ENCODE measurements around the gene PWWP2B.
"Not testable (repeated sequence)": the region's sequence is repeated elsewhere in the genome, so short reads cannot be mapped to it uniquely, and the experiment has no call there.

Gene PWWP2B

GRCh38 chr10:132428486-132428995, 31.5 kb downstream of the PWWP2B start:
- Histone ChIP-seq H3K27me3 (ENCODE audit: control insufficient read depth, insufficient read depth, low read length) (no peaks in the 10 kb centered on the region), H3K9me3 (ENCODE audit: control insufficient read depth, insufficient read depth, low read length) (no peaks in the 10 kb centered on the region), H3K4me1 (ENCODE audit: control insufficient read depth, insufficient read depth, low read length) (no peaks in the 10 kb centered on the region; the same call in 1 of the 2 replicates), H3K27ac (ENCODE audit: low read length) (no peak overlapping the region), H3K36me3 (ENCODE audit: control insufficient read depth, insufficient read depth, low read length) (no peaks in the 10 kb centered on the region; the same call in 1 of the 2 replicates), H3K4me3 (ENCODE audit: low read length) (no peak overlapping the region)
- WGBS (ENCODE audit: insufficient coverage, insufficient read length) = no CpG with 5 or more reads among the region's 11 CpGs
- DNase-seq (ENCODE audit: low read depth, low spot score) = no peak

GRCh38 chr10:132429281-132430230, 32.6 kb downstream of the PWWP2B start:
- no peak for DNase-seq (ENCODE audit: low read depth, low spot score)
- Histone ChIP-seq H3K27me3 (ENCODE audit: control insufficient read depth, insufficient read depth, low read length) (no peaks in the 10 kb centered on the region), H3K36me3 (ENCODE audit: control insufficient read depth, insufficient read depth, low read length) (no peaks in the 10 kb centered on the region; the same call in 1 of the 2 replicates), H3K9me3 (ENCODE audit: control insufficient read depth, insufficient read depth, low read length) (no peaks in the 10 kb centered on the region), H3K4me3 (ENCODE audit: low read length) (no peak overlapping the region), H3K4me1 (ENCODE audit: control insufficient read depth, insufficient read depth, low read length) (no peaks in the 10 kb centered on the region; the same call in 1 of the 2 replicates), H3K27ac (ENCODE audit: low read length) (no peak overlapping the region)
- no CpG with 5 or more reads among the region's 18 CpGs for WGBS (ENCODE audit: insufficient coverage, insufficient read length)

GRCh38 chr10:132430231-132430743, 33.3 kb downstream of the PWWP2B start:
- H3K9me3 ChIP-seq (ENCODE audit: control insufficient read depth, insufficient read depth, low read length) = no peaks in the 10 kb centered on the region
- H3K27ac ChIP-seq (ENCODE audit: low read length) = no peak overlapping the region
- no peak for DNase-seq (ENCODE audit: low read depth, low spot score)
- H3K4me1 ChIP-seq (ENCODE audit: control insufficient read depth, insufficient read depth, low read length) = no peaks in the 10 kb centered on the region; the same call in 1 of the 2 replicates
- WGBS (ENCODE audit: insufficient coverage, insufficient read length) = no CpG with 5 or more reads among the region's 8 CpGs
- no peak overlapping the region for H3K4me3 ChIP-seq (ENCODE audit: low read length)
- H3K27me3 ChIP-seq (ENCODE audit: control insufficient read depth, insufficient read depth, low read length) = no peaks in the 10 kb centered on the region
- H3K36me3 ChIP-seq (ENCODE audit: control insufficient read depth, insufficient read depth, low read length) = no peaks in the 10 kb centered on the region; the same call in 1 of the 2 replicates

GRCh38 chr10:132430861-132431271, 33.9 kb downstream of the PWWP2B start:
- DNase-seq (ENCODE audit: low read depth, low spot score) = no peak
- H3K36me3 ChIP-seq (ENCODE audit: control insufficient read depth, insufficient read depth, low read length) = no peaks in the 10 kb centered on the region
- WGBS (ENCODE audit: insufficient coverage, insufficient read length) = no CpG with 5 or more reads among the region's 8 CpGs
- no peak overlapping the region for H3K27ac ChIP-seq (ENCODE audit: low read length)
- no peak overlapping the region for H3K4me3 ChIP-seq (ENCODE audit: low read length)
- H3K4me1 ChIP-seq (ENCODE audit: control insufficient read depth, insufficient read depth, low read length) = no peaks in the 10 kb centered on the region
- no peaks in the 10 kb centered on the region for H3K9me3 ChIP-seq (ENCODE audit: control insufficient read depth, insufficient read depth, low read length)
- no peaks in the 10 kb centered on the region for H3K27me3 ChIP-seq (ENCODE audit: control insufficient read depth, insufficient read depth, low read length)

- no peak for DNase-seq (ENCODE audit: low read depth, low spot score)
- Histone ChIP-seq H3K4me3 (ENCODE audit: low read length) (no peak overlapping the region), H3K36me3 (ENCODE audit: control insufficient read depth, insufficient read depth, low read length) (no peaks in the 10 kb centered on the region), H3K27me3 (ENCODE audit: control insufficient read depth, insufficient read depth, low read length) (no peaks in the 10 kb centered on the region), H3K4me1 (ENCODE audit: control insufficient read depth, insufficient read depth, low read length) (no peaks in the 10 kb centered on the region), H3K27ac (ENCODE audit: low read length) (no peak overlapping the region), H3K9me3 (ENCODE audit: control insufficient read depth, insufficient read depth, low read length) (no peaks in the 10 kb centered on the region)
- no CpG with 5 or more reads among the region's 12 CpGs for WGBS (ENCODE audit: insufficient coverage, insufficient read length)
These were observed 34.7 kb downstream of the PWWP2B start for GRCh38 chr10:132431537-132432175.

- H3K4me3 ChIP-seq (ENCODE audit: low read length) = no peak overlapping the region
- no peaks in the 10 kb centered on the region for H3K4me1 ChIP-seq (ENCODE audit: control insufficient read depth, insufficient read depth, low read length)
- no peak overlapping the region for H3K27ac ChIP-seq (ENCODE audit: low read length)
- no peak for DNase-seq (ENCODE audit: low read depth, low spot score)
- no peaks in the 10 kb centered on the region for H3K9me3 ChIP-seq (ENCODE audit: control insufficient read depth, insufficient read depth, low read length)
- no CpG with 5 or more reads among the region's 12 CpGs for WGBS (ENCODE audit: insufficient coverage, insufficient read length)
- no peaks in the 10 kb centered on the region for H3K27me3 ChIP-seq (ENCODE audit: control insufficient read depth, insufficient read depth, low read length)
- H3K36me3 ChIP-seq (ENCODE audit: control insufficient read depth, insufficient read depth, low read length) = no peaks in the 10 kb centered on the region
These were observed 35.2 kb downstream of the PWWP2B start for GRCh38 chr10:132432176-132432540.

GRCh38 chr10:132433671-132434340, 36.8 kb downstream of the PWWP2B start:
- H3K36me3 ChIP-seq (ENCODE audit: control insufficient read depth, insufficient read depth, low read length) = no peaks in the 10 kb centered on the region; the same call in 1 of the 2 replicates
- no peak for DNase-seq (ENCODE audit: low read depth, low spot score)
- no peaks in the 10 kb centered on the region for H3K4me1 ChIP-seq (ENCODE audit: control insufficient read depth, insufficient read depth, low read length)
- H3K9me3 ChIP-seq (ENCODE audit: control insufficient read depth, insufficient read depth, low read length) = no peaks in the 10 kb centered on the region
- H3K4me3 ChIP-seq (ENCODE audit: low read length) = no peak overlapping the region
- H3K27me3 ChIP-seq (ENCODE audit: control insufficient read depth, insufficient read depth, low read length) = no peaks in the 10 kb centered on the region
- H3K27ac ChIP-seq (ENCODE audit: low read length) = no peak overlapping the region
- no CpG with 5 or more reads among the region's 21 CpGs for WGBS (ENCODE audit: insufficient coverage, insufficient read length)

GRCh38 chr10:132434405-132435005, 37.5 kb downstream of the PWWP2B start:
- no peak overlapping the region for H3K27ac ChIP-seq (ENCODE audit: low read length)
- no peaks in the 10 kb centered on the region; the same call in 1 of the 2 replicates for H3K36me3 ChIP-seq (ENCODE audit: control insufficient read depth, insufficient read depth, low read length)
- H3K9me3 ChIP-seq (ENCODE audit: control insufficient read depth, insufficient read depth, low read length) = no peaks in the 10 kb centered on the region
- no peaks in the 10 kb centered on the region for H3K4me1 ChIP-seq (ENCODE audit: control insufficient read depth, insufficient read depth, low read length)
- WGBS (ENCODE audit: insufficient coverage, insufficient read length) = no CpG with 5 or more reads among the region's 12 CpGs
- H3K27me3 ChIP-seq (ENCODE audit: control insufficient read depth, insufficient read depth, low read length) = no peaks in the 10 kb centered on the region
- DNase-seq (ENCODE audit: low read depth, low spot score) = no peak
- H3K4me3 ChIP-seq (ENCODE audit: low read length) = no peak overlapping the region

- H3K4me1 ChIP-seq (ENCODE audit: control insufficient read depth, insufficient read depth, low read length); DNase-seq (ENCODE audit: low read depth, low spot score); H3K4me3 ChIP-seq (ENCODE audit: low read length); H3K36me3 ChIP-seq (ENCODE audit: control insufficient read depth, insufficient read depth, low read length); H3K27ac ChIP-seq (ENCODE audit: low read length); H3K27me3 ChIP-seq (ENCODE audit: control insufficient read depth, insufficient read depth, low read length); H3K9me3 ChIP-seq (ENCODE audit: control insufficient read depth, insufficient read depth, low read length): not testable (repeated sequence)
- no CpG with 5 or more reads among the region's 5 CpGs for WGBS (ENCODE audit: insufficient coverage, insufficient read length)
These were observed 38.3 kb downstream of the PWWP2B start for GRCh38 chr10:132435320-132435719.

- H3K27me3 ChIP-seq (ENCODE audit: control insufficient read depth, insufficient read depth, low read length); H3K4me1 ChIP-seq (ENCODE audit: control insufficient read depth, insufficient read depth, low read length); H3K9me3 ChIP-seq (ENCODE audit: control insufficient read depth, insufficient read depth, low read length); H3K36me3 ChIP-seq (ENCODE audit: control insufficient read depth, insufficient read depth, low read length); H3K27ac ChIP-seq (ENCODE audit: low read length); H3K4me3 ChIP-seq (ENCODE audit: low read length); DNase-seq (ENCODE audit: low read depth, low spot score): not testable (repeated sequence)
- WGBS (ENCODE audit: insufficient coverage, insufficient read length) = no CpG with 5 or more reads among the region's 3 CpGs
These were observed 39.1 kb downstream of the PWWP2B start for GRCh38 chr10:132436096-132436495.
